HTR-8/SVneo (cell line): ENCODE data around the gene GTSE1.

ENCODE experiments used
- DNase-seq: peaks from one replicate; pipeline ENCODE4 v3.0.0; 2011; ENCODE audit warnings: low spot score, mixed read lengths; ENCODE audit not compliant: insufficient read length
- FAIRE-seq: peaks from 2 replicates; lab custom pipeline; 2011; peaks lifted over from hg19 to GRCh38; lab: Jason Lieb, UNC

Gene GTSE1

DNA sequence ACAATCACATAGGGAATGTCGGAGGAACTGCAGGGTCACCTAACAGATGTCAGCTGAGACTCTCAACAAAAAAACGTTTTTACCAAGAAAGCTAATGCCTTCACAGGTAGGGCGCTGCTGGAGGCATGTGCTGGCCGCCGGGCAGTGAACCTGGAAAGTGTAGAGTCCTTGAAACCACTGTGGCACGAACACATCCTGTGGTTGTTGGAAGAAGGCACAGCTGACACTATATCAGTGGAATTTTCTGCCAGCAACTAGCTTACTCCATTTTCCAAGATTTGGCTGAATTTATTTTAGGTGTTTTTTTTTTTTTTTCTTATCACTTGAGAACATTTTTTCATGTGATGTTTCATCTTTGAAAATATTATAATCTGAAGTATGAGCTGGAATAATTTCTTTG is 53.0 kb downstream of the GTSE1 start:
- FAIRE-seq (no peak), DNase-seq (no peak)

DNA sequence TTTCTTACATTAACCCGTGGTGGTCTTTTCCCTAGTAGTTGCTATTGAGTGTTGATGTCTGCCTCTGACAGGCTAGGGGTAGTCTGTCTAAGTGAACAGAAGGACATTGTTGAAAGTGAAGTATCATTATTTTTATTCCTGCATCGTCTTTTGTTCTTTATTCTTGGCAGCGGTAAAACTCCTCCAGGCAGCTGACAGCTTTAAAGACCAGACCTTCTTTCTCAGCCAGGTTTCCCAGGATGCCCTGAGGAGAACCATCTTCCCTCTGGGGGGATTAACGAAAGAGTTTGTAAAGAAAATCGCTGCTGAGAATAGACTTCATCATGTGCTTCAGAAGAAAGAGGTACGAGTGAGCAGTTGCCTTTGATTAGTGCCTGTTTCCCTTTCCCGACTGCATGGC is 53.5 kb downstream of the GTSE1 start:
- FAIRE-seq: no peak

DNA sequence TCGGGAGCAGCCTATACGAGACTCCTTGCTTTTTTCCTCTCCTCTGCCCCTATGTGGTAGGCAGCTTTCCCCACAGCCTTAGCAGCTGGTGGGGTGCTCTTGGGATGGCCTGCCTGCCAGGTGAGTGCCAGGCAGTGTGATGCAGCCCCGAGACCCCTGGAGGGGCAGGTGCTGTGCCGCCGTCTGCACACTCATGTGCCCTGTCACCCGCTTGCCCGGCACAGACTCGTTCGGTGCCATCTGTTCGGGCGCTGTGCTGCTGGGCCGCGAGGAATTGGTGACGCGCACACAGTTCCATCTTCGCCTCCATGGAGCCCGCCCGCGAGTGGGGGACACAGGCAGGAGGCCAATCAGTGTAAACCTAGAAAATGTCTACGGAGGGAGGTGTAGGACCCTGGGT is 54.0 kb downstream of the GTSE1 start:
- FAIRE-seq (no peak), DNase-seq (no peak)

More for the DNA sequence above, 53.5 kb downstream of the GTSE1 start:
- DNase-seq: no peak

DNA sequence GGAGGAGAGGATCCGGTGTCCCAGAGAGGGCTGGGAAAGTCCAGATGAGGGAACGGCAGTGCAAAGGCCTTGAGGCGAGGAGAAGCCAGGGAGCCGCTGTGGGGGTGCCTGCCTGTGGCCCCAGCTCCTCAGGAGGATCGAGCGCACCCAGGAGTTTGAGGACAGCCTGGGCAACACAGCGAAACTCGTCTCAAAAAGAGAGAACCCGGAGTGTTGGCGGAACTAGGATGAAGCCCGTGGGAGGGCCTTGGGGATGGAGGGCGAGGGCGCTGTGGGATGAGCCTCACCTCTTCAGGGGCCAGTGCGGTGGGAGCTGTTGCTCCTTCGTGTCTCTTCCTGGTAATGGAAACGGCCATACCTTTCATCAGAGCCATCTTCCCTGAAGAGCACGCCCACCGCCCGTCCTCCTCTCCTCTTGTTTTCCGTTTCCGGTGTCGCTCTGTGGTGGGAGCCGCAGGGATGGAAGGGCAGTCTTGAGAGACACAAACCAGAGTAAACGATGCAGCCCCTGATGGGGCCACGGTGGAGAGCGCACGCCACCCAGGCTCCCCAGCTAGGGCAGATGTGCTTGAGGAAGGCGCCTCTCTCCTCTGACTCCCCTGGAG is 54.6 kb downstream of the GTSE1 start:
- no peak for FAIRE-seq
- no peak for DNase-seq

DNA sequence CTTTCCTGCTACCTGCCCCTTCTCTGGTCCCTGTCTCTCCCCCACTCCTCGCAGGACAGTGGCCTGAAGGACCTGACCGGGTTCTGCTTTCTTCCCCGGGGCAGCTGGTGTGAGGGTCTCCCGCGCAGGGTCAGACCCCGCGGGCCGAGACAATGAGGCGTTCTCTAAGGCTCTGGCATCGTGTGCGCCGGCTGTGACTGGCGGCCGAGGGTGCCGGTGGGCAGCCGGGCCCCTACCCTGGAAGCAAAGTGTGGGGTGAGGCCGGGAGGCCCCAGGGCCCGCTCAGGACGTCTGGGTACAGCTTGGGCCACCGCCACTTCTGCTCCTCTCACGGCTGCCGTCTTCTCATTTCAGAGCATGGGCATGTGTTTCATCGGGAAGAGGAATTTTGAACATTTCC is 55.1 kb downstream of the GTSE1 start:
- no peak for DNase-seq
- no peak for FAIRE-seq

DNA sequence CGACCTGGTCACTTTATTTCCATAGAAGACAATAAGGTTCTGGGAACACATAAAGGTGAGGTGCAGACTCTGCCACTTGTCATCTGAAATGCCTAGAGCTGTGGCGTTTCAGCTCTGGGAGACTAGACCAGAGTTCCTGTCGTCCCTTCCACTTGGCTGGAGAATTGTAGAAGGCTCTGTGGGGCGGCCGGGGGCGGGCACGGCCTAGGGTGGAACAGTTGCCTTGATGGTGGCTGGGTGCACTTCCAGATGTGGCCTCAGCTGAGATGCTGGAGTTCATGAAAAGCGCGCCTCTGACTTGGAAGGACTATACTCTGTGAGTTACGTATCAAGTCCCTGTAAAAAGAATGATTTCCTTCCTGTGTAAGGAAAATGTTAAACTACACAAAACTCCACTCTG is 55.6 kb downstream of the GTSE1 start:
- DNase-seq (no peak), FAIRE-seq (no peak)

DNA sequence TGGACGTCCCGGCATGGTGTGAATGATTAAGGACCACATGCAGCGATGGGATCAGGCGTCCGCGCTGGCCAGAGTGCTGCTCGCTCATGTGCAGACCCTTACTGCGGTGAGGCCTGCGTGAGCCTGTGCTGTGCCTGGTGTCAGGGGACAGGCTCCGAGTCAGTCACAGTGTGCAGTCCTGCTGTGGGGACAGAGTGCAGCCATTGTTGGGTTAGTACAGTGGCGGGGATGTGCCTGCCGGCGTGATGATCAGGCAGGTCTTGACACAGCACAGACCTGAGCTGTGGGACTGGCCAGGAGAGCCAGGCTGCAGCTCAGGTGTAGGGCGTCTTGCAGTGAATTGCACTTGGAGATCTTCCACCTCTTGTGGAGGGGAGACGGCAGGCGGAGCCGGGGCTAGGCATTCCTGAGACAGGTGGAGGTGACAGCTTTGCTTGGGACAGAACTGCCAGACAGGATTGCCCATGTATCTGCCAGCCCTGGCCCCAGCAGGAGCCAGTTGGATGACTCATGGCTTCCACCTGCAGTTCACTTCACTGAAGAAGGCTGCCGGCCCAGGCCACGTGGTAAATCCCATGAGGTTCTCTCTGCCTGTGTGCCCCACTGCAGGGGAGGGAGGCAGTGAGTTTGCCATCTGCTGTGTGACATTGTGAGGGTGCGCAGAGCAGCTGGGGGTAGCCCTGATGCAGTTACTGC is 56.2 kb downstream of the GTSE1 start:
- DNase-seq (no peak), FAIRE-seq (no peak)

DNA sequence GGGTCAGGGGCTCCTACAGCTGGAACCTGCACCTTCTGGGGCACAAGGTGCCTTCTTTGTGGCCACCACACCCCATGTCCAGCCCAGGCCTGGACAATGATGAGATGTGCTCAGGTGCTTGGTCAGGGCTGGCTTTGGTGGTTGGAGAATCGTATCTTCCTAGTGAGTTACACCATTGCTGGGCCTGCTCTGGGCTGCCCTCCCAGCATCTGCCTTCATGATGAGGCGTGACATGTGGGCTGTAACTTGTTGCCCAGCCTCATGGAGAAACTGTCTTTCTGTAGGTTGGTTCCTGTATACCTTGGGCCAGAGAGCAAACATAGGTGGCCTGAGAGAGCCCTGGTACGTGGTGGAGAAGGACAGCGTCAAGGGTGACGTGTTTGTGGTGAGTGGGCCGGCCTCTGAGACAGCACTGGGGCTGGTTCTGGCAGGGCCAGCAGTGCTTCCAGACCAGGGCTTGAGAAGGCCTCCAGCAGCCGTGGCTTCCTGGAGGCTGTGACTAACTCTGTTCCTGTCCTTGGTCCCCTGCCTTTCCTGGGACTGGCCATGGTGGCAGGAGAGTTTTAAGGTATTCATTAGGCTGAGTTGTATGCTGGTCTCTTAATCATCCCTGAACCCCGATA is 56.9 kb downstream of the GTSE1 start:
- FAIRE-seq: no peak
- DNase-seq: no peak

DNA sequence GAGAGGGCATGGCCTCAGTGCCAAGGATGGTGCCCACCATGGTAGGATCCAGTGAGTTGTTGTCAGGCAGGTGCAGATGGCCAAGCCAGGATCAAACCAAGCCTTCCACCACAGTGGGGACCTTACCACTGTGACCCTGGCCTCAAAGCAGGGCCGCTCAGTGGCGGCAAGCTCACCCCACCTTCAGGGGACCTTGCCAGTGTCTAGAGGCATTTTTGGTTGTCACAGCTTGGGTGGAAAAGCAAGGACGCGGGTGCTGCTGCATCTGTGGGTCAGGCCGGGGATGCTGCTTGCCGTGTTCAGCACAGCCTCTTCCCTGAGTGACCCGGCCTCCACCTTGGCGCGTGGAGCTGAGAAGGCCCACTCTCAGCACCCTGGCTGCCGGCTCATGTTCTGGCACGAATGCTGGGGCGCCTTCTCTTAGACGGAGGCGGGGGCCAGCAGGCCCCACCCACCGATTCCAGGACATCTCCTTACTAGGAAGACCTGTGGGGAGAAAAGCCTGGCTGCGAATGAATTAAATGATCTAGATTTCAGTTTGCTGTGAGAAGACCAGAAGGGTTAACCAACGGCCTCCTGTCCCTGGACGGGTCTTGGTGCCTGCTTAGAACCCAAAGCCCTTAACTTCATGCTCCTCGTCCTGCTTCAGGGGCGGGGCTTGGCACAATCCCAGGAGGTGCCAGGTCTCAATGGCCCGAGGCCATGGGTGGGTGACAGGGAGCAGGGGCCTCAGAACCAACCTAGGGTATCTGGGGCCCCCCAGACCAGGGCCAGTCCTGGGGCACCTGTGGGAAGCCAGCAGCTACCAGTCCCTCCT is 57.7 kb downstream of the GTSE1 start:
- FAIRE-seq (no peak), DNase-seq (no peak)

DNA sequence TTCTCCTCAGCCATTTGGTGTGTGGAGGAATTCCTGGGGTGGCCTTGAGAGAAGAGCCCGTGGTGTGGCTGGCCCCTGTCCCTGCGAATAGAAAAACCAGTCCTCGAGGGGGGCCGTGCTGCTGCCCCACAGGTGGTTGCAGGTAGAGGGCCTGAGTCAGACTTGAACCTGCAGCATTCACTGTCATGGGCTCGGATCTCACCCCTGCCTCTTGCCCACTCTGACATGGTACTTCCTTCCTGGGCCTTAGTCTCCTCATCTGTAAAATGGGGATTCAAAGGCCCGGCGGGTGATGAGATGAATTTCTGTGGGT is 58.3 kb downstream of the GTSE1 start:
- no peak for FAIRE-seq

DNA sequence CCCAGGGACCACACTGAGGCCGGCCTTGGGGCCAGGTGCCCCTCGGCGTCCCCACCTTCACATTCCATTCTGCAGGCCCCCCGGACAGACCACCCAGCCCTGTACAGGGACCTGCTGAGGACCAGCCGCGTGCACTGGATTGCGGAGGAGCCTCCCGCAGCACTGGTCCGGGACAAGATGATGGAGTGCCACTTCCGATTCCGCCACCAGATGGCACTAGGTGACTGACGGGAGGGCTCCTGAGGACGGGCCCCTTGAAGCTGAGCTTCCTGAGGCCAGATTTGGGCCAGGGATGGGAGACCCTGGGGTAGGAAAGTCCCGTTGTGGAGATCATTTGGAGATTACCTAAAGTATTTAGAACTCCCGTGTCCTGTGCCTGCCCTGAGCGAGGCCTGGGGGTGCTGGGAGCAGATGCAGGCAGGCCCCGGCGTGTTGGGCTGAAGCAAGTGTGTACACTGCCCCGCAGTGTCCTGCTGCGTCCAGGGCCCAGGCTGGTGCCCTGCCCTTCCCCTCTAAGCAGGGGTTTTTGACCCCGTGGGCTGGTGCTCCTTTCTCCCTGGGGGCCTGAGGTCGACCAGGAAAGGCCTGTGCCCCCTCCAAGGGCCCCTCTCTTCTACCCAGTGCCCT is 58.8 kb downstream of the GTSE1 start:
- FAIRE-seq: no peak
- peak; percentile 80 for DNase-seq

More for the DNA sequence above, 58.3 kb downstream of the GTSE1 start:
- no peak for DNase-seq

DNA sequence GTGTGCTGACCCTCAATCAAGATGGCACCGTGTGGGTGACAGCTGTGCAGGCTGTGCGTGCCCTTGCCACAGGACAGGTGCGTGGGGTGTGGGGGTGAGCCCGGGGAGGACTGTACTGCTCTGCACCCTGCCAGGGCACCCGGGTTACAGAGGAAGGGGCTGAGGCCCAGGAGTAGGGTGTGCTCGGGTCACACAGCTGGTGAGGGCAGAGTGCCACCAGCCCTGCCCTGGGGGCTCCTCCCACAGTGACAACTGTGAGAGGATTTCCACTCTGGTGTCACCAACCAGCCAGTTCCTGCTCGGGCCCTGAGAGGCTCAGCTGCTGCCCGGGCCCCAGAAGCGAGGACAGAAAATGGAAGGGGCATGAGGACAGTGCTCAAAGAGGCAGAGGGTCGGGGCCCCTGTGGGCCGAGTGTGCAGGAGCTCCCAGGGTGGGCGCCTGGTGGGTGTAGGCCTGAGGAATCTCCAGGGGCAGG is 59.4 kb downstream of the GTSE1 start:
- FAIRE-seq (no peak), DNase-seq (no peak)

DNA sequence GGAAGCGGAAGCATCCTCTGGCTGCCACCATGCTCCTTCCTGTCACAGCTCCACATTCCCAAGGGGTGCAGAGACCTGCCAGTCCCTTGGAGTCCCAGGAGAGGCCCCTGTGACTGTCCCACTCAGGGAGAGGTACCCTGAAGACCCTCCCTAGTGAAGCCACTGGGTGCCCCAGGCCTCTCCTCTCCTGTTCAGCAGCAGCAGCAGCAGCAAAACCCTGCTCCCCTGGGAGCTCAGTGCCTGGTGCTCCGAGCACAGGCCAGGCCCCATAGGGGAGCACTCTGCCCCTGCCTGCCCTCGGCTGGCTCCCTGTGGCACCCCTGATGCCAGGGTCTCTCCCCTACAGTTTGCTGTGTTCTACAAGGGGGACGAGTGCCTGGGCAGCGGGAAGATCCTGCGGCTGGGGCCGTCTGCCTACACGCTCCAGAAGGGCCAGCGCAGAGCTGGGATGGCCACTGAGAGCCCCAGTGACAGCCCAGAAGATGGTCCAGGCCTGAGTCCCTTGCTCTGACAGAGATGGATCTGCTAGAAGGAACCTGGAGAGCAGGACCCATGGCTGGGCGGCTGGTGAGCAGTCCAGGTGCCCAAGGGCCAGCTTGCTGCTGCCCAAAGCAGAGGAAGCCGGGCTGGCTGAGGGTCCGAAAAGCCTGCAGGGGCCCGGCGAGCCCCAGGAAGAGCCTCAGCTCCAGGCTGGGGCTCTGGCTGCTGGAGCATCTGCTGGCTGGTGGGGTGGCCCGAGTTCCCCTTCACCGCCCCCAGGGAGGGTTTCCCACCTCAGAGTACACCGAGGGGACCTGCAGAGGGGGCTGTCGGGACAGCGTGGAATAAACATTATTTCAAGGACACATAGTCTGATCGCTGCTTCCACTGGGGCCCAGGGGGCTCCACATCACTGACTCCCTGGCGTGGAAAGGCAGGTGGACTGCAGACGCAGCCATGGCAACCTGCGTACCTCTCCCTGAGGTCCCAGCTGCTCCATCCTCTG is 60.1 kb downstream of the GTSE1 start:
- DNase-seq: no peak
- no peak for FAIRE-seq

DNA sequence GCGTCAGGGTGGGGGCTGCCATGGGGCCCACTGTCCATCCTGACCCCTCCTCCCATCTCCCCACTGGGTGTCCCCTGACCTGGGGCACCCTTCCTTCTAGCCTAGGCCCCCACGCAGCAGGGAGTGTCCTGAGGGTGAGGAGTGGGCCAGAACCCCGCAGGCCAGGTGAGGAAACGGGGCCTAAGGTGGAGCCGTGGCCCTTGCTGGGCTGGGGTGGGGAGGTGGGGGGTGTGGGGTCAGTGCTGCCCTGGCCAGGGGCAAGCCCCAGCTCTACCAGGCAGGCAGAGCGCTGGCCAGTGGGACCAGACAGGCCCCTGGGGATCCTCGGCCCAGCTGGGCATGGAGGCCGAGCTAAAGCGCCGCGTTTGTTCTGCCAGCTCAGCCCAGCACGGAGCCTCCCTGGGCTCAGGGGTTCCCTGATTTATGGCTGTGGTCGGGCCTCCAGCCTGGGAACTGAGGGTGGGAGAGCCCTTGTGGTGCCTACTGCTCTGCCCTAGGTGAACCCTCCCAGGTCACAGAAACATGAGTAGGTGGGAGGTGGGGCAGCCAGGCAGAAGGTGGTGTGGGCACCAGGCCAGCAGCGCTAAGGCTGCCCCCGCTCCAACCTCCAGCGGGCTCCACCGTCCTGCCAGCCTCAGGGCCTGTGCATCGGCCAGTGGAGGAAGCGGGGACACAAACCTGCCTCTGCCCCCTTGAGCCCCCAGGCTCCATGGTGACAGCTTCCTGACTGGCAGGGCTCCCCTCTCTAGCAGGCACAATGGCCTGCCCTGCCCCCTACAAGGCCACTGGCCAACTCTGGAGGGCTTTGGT is 61.2 kb downstream of the GTSE1 start:
- no peak for DNase-seq
- no peak for FAIRE-seq

DNA sequence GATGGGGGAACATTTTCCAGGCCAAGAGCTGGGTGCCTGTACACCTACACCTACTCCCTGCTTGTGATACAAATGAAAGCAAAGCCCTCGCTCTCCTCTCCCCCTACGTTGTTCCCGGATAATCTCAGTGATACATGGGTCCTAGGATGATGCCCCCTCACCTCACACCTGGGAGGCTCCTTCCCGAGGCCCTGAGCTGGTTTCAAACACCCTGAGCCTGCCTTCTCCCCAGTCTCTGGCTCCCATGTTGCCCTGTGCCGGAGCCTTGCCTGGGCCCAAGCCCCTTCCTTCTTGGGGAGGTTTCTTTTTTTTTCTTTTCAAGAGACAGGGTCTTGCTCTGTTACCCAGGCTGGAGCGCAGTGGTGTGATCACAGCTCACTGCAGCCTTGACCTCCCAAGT is 62.1 kb downstream of the GTSE1 start:
- DNase-seq: no peak
- peak; percentile 23 for FAIRE-seq

DNA sequence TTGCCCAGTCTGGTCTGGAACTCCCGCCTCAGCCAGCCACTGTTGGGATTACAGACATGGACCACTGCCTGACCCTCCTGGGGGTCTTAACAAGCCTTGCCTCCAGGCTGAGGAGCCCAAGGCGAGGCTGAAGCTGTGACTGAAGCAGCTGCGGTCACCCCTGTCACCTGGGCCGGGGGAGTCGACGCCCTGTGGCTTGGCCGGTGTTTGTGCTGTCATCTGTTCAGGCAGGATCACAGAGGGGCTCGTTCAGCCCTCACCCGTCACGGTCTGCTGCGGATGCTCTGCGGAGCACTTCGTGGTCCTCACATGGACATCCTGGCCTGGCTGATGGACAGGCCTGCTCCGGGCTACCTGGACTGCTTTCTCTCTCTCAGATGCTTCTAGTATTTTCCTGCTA is 62.7 kb downstream of the GTSE1 start:
- no peak for FAIRE-seq
- no peak for DNase-seq

DNA sequence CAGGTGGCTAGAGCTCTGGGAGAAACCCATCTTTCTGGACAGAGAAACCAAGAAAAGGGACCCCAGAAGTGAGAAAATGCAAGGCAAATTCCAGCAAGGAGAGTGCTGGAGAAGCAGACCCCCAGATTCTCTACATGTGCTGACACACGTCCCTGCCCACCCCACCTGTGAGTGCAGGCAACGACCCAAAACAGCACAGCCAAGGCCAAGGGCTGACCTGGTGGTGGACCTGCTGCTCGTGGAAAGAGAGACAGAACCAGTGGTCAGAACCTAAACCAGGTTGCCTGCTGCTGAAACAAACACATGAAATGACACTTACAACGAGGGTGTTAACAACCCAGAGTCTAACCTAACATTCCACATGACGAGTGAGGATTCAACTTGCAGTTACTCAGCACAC is 63.4 kb downstream of the GTSE1 start:
- DNase-seq (no peak), FAIRE-seq (no peak)

DNA sequence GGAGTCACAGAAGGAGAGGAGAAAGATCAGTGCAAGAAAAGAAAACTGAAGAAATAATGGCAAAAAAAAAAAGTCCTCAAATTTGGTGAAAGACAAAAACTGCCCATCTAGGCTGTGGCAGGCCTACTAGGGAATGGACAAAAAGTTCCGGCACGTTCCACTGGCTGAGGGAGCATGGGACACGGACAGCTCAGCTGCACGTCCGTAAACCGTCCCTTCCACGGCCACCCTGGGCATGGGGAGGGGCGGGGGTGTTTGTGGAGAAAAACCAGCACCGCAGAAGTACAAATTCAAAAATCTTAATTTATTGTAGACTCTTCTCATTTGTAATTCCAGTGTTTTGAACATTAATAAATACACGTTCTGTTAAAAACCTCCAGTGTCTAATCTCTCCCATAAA is 64.2 kb downstream of the GTSE1 start:
- FAIRE-seq (no peak), DNase-seq (no peak)

DNA sequence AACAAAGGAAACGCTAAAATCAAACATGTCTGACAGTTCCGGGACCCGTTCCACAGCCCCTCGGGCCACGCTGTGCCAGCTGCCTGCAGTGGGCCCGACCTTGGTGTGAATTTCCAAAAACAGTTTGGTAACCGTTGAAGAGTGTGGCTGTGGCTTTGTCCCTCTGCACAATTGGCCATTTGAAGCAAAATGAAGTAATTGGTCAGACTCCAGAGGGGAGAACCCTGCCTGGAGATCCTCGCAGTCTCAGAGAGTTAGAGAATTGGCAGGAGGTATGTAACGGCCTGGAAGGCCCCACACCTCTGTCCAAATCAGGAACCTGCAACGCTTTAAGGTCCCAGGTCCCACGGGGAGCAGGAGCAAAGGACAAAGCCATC is 65.1 kb downstream of the GTSE1 start:
- FAIRE-seq (no peak), DNase-seq (no peak)
